ENCODE results near the gene WDR41.
"Not testable (repeated sequence)": the region's sequence is repeated elsewhere in the genome, so short reads cannot be mapped to it uniquely, and the experiment has no call there.

Gene WDR41

GRCh38 chr5:77499973-77500372, 7.9 kb upstream of the WDR41 start:
- TF ChIP-seq, protein P1, sequence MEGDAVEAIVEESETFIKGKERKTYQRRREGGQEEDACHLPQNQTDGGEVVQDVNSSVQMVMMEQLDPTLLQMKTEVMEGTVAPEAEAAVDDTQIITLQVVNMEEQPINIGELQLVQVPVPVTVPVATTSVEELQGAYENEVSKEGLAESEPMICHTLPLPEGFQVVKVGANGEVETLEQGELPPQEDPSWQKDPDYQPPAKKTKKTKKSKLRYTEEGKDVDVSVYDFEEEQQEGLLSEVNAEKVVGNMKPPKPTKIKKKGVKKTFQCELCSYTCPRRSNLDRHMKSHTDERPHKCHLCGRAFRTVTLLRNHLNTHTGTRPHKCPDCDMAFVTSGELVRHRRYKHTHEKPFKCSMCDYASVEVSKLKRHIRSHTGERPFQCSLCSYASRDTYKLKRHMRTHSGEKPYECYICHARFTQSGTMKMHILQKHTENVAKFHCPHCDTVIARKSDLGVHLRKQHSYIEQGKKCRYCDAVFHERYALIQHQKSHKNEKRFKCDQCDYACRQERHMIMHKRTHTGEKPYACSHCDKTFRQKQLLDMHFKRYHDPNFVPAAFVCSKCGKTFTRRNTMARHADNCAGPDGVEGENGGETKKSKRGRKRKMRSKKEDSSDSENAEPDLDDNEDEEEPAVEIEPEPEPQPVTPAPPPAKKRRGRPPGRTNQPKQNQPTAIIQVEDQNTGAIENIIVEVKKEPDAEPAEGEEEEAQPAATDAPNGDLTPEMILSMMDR (IDR thresholded peaks at IDR 0.05; ENCODE audit: low read depth, low read length, missing control alignments) = no peak
- H3K4me3 ChIP-seq (ENCODE audit: low read depth, low read length) = no peak overlapping the region
- DNase-seq (ENCODE audit: low read depth) = no peak
- in situ Hi-C loops (cut with HindIII; ENCODE audit: low sequenced_read_pairs) = no loop called here

GRCh38 chr5:77499441-77499840, 7.3 kb upstream of the WDR41 start:
- no peak overlapping the region for H3K4me3 ChIP-seq (ENCODE audit: low read depth, low read length)
- no peak for DNase-seq (ENCODE audit: low read depth)
- in situ Hi-C loops (cut with HindIII; ENCODE audit: low sequenced_read_pairs) = no loop called here
- TF ChIP-seq, protein P1 (IDR thresholded peaks at IDR 0.05; ENCODE audit: low read depth, low read length, missing control alignments) = no peak

GRCh38 chr5:77498952-77499351, 6.8 kb upstream of the WDR41 start:
- TF ChIP-seq, protein P1 (IDR thresholded peaks at IDR 0.05; ENCODE audit: low read depth, low read length, missing control alignments) = no peak
- no peak for DNase-seq (ENCODE audit: low read depth)
- in situ Hi-C loops (cut with HindIII; ENCODE audit: low sequenced_read_pairs) = no loop called here
- H3K4me3 ChIP-seq (ENCODE audit: low read depth, low read length) = no peak overlapping the region

DNA sequence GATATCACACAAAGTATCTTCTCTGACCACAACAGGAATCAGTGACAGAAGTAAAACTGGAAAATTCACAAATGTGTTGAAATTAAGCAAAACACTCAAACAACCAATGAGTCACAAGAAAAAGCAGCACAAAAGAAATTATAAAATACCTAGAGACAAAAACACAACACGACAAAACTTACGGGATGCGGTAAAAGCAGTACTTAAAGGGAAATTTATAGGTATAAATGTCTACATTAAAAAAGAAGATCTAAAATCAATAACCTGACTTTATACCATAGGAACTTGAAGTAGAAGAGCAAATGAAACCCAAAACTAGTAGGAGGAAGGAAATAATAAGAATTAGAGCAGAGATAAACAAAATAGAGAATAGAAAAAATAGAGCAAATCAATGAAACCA, 2.8 kb upstream of the WDR41 start:
- in situ Hi-C loops (cut with HindIII; ENCODE audit: low sequenced_read_pairs) = no loop called here
- no peak for DNase-seq (ENCODE audit: low read depth)
- no peak overlapping the region for H3K4me3 ChIP-seq (ENCODE audit: low read depth, low read length)
- TF ChIP-seq, protein P1 (IDR thresholded peaks at IDR 0.05; ENCODE audit: low read depth, low read length, missing control alignments) = no peak

DNA sequence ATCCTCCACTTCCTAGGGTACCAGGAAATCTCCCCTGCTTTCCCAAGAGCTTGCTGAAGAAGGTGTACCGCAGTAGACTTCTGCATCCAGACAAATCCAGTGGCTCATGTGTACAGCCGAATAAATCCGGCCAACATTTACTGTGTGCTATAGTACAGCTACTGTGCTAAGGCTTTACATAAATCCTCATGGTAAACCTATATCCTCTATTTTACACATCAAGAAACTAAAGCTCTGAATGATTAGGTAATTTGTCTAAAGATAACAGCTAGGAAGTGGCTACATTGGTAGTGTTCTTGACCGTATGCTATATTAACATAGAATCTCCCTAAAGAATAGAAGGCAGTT, 511 bp upstream of the WDR41 start:
- DNase-seq (ENCODE audit: low read depth) = no peak
- TF ChIP-seq, protein P1 (IDR thresholded peaks at IDR 0.05; ENCODE audit: low read depth, low read length, missing control alignments) = no peak
- in situ Hi-C loops (cut with HindIII; ENCODE audit: low sequenced_read_pairs) = no loop called here
- H3K4me3 ChIP-seq (ENCODE audit: low read depth, low read length) = peak overlapping the region; percentile 87

DNA sequence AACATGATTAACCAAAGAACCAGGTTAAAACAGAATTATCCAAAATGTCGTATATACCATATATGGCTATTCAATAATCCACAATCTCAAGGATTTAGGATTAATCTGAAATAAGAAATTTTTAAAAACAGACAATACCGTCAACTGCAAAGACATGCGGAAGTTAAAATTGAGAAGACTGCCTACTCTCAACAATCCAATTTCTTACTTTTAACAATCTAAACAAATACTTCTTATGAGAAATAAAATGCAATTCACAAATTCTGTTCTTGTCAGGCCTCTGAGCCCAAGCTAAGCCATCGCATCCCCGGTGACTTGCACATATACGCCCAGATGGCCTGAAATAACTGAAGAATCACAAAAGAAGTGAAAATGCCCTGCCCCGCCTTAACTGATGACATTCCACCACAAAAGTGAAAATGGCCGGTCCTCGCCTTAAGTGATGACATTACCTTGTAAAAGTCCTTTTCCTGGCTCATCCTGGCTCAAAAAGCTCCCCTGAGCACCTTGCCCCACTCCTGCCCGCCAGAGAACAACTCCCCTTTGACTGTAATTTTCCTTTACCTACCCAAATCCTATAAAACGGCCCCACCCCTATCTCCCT, 1.3 kb downstream of the WDR41 start:
- in situ Hi-C loops (cut with HindIII; ENCODE audit: low sequenced_read_pairs); DNase-seq (ENCODE audit: low read depth): not testable (repeated sequence)
- peak overlapping the region; percentile 87 for H3K4me3 ChIP-seq (ENCODE audit: low read depth, low read length)

GRCh38 chr5:77486344-77486962, 5.7 kb downstream of the WDR41 start:
- no peak overlapping the region for H3K4me3 ChIP-seq (ENCODE audit: low read depth, low read length)
- in situ Hi-C loops (cut with HindIII; ENCODE audit: low sequenced_read_pairs) = no loop called here
- TF ChIP-seq, protein P1 (IDR thresholded peaks at IDR 0.05; ENCODE audit: low read depth, low read length, missing control alignments) = no peak
- no peak for DNase-seq (ENCODE audit: low read depth)
